ENCODE measurements around the gene EIF2B2. TPM values are rescaled to one million over a fixed set of nuclear protein-coding genes. Genes with fewer than 3 reads are reported as not detected.

Gene EIF2B2
- total RNA-seq, 1 experiment from 2014 or later: 96.8 TPM

DNA sequence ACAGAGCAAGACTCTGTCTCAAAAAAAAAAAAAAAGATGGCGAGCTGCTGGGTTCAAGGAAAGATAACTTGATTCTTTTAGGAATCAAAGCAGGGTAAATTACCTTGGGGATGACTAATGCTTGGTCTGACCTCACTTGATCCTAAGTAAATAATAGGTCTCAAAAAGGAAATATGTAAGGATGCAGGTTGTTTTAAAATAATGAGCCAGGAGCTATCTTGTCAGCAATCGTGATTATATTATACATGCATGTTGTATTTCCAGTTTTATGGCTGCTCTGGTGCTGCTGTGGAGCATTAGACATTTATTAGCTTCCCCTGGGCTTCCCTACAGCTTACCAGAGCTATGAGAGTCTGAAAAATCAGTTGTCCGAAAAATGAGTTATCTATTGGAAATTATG, 2.6 kb downstream of the EIF2B2 start:
- intact Hi-C loops (cut with micrococcal nuclease): no loop called here
- no peaks in the 10 kb centered on the region for H3K9me2 ChIP-seq (replicated peaks; ENCODE audit: low read length)
- no TSS peak for BruUV-seq (replicated peaks)
- H3K27me3 ChIP-seq (ENCODE audit: low read length): no peaks in the 10 kb centered on the region
- peak overlapping the region; percentile 40; the same call in 1 of the 2 replicates for H3K4me2 ChIP-seq (ENCODE audit: low read length)
- H3K9ac ChIP-seq (ENCODE audit: low read length): no peak overlapping the region
- H3K79me2 ChIP-seq (ENCODE audit: low read length): peaks cover 31% of the 10 kb centered on the region
- H4K20me1 ChIP-seq (ENCODE audit: low read length): 0 out of 2 replicates have a peak, but pooled peaks cover 3% of the 10 kb centered on the region
- H3K27ac ChIP-seq (ENCODE audit: low read length): no peak overlapping the region
- H3F3A ChIP-seq (ENCODE audit: low read length, unreplicated experiment): no peaks in the 10 kb centered on the region
- no peak overlapping the region for H3K4me3 ChIP-seq (ENCODE audit: low read length)
- H2AFZ ChIP-seq (ENCODE audit: low read length): no peak overlapping the region
- POLR2A ChIA-PET (ENCODE audit: unreplicated experiment): no interaction called here
- CTCF ChIA-PET: no interaction called here
- H3K4me1 ChIP-seq (ENCODE audit: insufficient read depth, low read length): peaks cover 28% of the 10 kb centered on the region
- peaks cover 44% of the 10 kb centered on the region for H3K36me3 ChIP-seq (ENCODE audit: low read depth, low read length)
- ATAC-seq: no peak
- DNase-seq: peak; percentile 26
- no peaks in the 10 kb centered on the region for H3K9me3 ChIP-seq (ENCODE audit: low read length)
- TF ChIP-seq, protein P1, sequence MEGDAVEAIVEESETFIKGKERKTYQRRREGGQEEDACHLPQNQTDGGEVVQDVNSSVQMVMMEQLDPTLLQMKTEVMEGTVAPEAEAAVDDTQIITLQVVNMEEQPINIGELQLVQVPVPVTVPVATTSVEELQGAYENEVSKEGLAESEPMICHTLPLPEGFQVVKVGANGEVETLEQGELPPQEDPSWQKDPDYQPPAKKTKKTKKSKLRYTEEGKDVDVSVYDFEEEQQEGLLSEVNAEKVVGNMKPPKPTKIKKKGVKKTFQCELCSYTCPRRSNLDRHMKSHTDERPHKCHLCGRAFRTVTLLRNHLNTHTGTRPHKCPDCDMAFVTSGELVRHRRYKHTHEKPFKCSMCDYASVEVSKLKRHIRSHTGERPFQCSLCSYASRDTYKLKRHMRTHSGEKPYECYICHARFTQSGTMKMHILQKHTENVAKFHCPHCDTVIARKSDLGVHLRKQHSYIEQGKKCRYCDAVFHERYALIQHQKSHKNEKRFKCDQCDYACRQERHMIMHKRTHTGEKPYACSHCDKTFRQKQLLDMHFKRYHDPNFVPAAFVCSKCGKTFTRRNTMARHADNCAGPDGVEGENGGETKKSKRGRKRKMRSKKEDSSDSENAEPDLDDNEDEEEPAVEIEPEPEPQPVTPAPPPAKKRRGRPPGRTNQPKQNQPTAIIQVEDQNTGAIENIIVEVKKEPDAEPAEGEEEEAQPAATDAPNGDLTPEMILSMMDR (conservative IDR thresholded peaks at IDR 0.05; ENCODE audit: low read depth, low read length): no peak
- no peak for TF ChIP-seq EZH2 (IDR thresholded peaks at IDR 0.05; ENCODE audit: low read length, unreplicated experiment)
- TF ChIP-seq EZH2phosphoT487 (IDR thresholded peaks at IDR 0.05; ENCODE audit: borderline replicate concordance, low read length): no peak

DNA sequence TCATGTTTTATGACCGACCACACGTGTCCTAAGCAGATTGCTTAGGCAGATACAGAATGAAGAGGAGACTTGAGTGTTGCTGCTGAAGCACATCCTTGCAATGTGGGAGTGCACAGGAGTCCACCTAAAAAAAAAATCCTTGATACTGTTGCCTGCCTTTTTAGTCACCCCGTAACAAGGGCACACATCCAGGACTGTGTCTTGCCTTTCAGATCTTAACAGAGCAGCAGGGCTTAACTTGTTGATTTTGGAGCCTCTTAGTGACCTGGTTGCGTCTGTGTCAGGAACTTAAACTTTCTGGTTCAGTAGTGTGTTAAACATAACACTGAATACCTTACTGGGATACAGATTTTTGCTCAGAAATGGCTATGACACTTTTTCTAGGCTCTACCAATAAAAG, 6.5 kb downstream of the EIF2B2 start:
- no peaks in the 10 kb centered on the region for H3F3A ChIP-seq (ENCODE audit: low read length, unreplicated experiment)
- no peak overlapping the region for H3K27ac ChIP-seq (ENCODE audit: low read length)
- ATAC-seq (no peak), DNase-seq (no peak)
- no peaks in the 10 kb centered on the region for H3K9me3 ChIP-seq (ENCODE audit: low read length)
- no peaks in the 10 kb centered on the region for H3K9me2 ChIP-seq (replicated peaks; ENCODE audit: low read length)
- BruUV-seq (replicated peaks): no TSS peak
- peaks cover 17% of the 10 kb centered on the region for H3K79me2 ChIP-seq (ENCODE audit: low read length)
- intact Hi-C loops (cut with micrococcal nuclease): no loop called here
- H3K4me3 ChIP-seq (ENCODE audit: low read length): no peak overlapping the region
- 0 out of 2 replicates have a peak, but pooled peaks cover 3% of the 10 kb centered on the region for H4K20me1 ChIP-seq (ENCODE audit: low read length)
- ChIA-PET POLR2A (ENCODE audit: unreplicated experiment) (no interaction called here), CTCF (no interaction called here)
- no peak overlapping the region for H3K4me2 ChIP-seq (ENCODE audit: low read length)
- H3K27me3 ChIP-seq (ENCODE audit: low read length): no peaks in the 10 kb centered on the region
- no peak overlapping the region for H3K9ac ChIP-seq (ENCODE audit: low read length)
- H3K4me1 ChIP-seq (ENCODE audit: insufficient read depth, low read length): peaks cover 27% of the 10 kb centered on the region
- H2AFZ ChIP-seq (ENCODE audit: low read length): no peak overlapping the region
- peaks cover 51% of the 10 kb centered on the region for H3K36me3 ChIP-seq (ENCODE audit: low read depth, low read length)
- TF ChIP-seq, protein P1 (conservative IDR thresholded peaks at IDR 0.05; ENCODE audit: low read depth, low read length): no peak
- TF ChIP-seq EZH2phosphoT487 (IDR thresholded peaks at IDR 0.05; ENCODE audit: borderline replicate concordance, low read length): no peak
- no peak for TF ChIP-seq EZH2 (IDR thresholded peaks at IDR 0.05; ENCODE audit: low read length, unreplicated experiment)

DNA sequence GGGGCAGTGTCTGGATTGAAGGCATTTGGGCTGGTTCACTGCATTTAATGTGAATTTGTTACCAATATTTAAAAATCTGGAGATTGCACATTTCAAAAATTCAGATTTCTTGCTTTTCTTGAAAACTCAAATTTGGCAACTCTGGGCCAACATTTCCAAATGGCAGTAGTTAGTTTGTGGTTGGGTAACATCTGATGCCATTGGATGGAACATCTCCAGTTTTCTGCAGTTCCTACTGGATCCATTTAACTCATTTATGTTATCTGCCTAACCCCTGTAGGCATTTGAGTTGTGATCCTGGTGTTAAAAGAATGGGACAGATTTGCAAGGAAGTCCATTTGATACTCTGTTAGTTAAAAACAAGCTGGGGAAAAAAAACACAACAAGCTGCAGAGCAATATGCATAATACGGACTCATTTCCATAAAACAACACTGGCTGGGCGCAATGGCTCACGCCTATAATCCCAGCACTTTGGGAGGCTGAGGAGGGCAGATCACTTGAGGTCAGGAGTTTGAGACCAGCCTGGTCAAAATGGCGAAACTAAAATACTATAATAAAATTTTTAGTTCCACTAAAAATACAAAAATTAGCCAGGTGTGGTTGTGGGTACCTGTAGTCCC, 7.9 kb downstream of the EIF2B2 start:
- TF ChIP-seq EZH2 (IDR thresholded peaks at IDR 0.05; ENCODE audit: low read length, unreplicated experiment) (no peak), EZH2phosphoT487 (IDR thresholded peaks at IDR 0.05; ENCODE audit: borderline replicate concordance, low read length) (no peak)
- TF ChIP-seq, protein P1 (conservative IDR thresholded peaks at IDR 0.05; ENCODE audit: low read depth, low read length): no peak
- H3K4me2 ChIP-seq (ENCODE audit: low read length): no peak overlapping the region
- H3K36me3 ChIP-seq (ENCODE audit: low read depth, low read length): peaks cover 50% of the 10 kb centered on the region
- H3K9me2 ChIP-seq (replicated peaks; ENCODE audit: low read length): no peaks in the 10 kb centered on the region
- DNase-seq (no peak), ATAC-seq (no peak)
- no TSS peak for BruUV-seq (replicated peaks)
- H2AFZ ChIP-seq (ENCODE audit: low read length): no peak overlapping the region
- no peak overlapping the region for H3K4me3 ChIP-seq (ENCODE audit: low read length)
- intact Hi-C loops (cut with micrococcal nuclease): loop anchor here (5.0 kb wide), 1 partner anchor 77 kb away; no protein-coding TSS in a partner anchor
- ChIA-PET CTCF (no interaction called here), POLR2A (ENCODE audit: unreplicated experiment) (no interaction called here)
- no peak overlapping the region for H3K27ac ChIP-seq (ENCODE audit: low read length)
- 0 out of 2 replicates have a peak, but pooled peaks cover 2% of the 10 kb centered on the region for H4K20me1 ChIP-seq (ENCODE audit: low read length)
- peaks cover 15% of the 10 kb centered on the region for H3K4me1 ChIP-seq (ENCODE audit: insufficient read depth, low read length)
- no peak overlapping the region for H3K9ac ChIP-seq (ENCODE audit: low read length)
- H3K9me3 ChIP-seq (ENCODE audit: low read length): no peaks in the 10 kb centered on the region
- no peaks in the 10 kb centered on the region for H3K27me3 ChIP-seq (ENCODE audit: low read length)
- no peaks in the 10 kb centered on the region for H3F3A ChIP-seq (ENCODE audit: low read length, unreplicated experiment)
- peaks cover 5% of the 10 kb centered on the region; the same call in 1 of the 2 replicates for H3K79me2 ChIP-seq (ENCODE audit: low read length)
